ENCODE data around the gene SGTA.
A peak's percentile ranks its signal among the peaks of the same experiment; 100 is the strongest.
"Not testable (repeated sequence)": the region's sequence is repeated elsewhere in the genome, so short reads cannot be mapped to it uniquely, and the experiment has no call there.

Gene SGTA

DNA sequence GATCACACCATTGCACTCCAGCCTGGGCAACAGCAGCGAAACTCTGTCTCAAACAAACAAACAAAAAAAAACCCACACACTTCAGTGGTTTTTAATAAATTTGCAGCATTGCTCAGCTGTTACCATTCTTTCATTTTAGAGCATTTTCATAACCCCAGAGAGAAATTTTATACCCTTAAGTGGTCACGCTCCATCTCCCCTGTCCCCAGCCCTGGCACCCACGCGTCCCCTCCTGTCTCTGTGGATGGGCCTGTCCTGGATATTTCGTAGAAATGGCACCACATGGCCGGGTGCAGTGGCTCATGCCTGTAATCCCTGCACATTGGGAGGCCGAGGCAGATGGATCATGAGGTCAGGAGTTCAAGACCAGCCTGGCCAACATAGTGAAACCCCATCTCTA is 10.1 kb upstream of the SGTA start:
- DNase-seq (ENCODE audit: low read depth): no peak

DNA sequence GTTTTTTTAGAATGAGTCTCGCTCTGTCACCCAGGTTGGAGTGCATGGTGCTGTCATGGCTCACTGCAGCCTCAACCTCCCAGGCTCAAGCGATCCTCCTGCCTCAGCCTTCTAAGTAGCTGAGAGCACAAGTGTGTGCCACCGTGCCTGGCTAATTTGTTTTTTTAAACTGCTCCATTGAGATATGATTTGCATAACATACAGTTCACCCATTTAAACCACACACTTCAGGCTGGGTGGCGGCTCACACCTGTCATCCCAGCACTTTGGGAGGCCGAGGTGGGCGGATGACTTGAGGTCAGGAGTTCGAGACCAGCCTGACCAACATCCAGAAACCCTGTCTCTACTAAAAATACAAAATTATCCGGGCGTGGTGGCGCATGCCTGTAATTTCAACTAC is 9.6 kb upstream of the SGTA start:
- DNase-seq (ENCODE audit: low read depth): not testable (repeated sequence)

DNA sequence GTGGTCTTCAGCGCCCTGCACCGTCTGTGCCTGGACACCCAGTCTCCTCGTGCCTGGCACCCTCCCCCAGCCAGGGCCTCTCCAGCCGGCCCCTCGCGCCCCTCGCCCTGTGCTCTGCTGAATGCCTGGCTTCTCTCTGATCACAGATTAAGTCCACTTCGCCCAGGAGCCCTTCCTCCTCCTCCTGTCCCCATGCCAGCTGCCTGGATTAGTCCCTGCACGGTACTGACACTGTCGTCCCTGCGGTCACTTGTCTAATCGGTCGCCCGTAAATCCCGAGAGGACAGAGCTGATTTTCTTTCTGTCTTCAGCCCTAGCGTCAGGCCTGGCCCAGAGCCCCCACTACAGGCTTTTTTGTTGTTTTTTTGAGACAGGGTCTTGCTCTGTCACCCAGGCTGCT is 8.8 kb upstream of the SGTA start:
- DNase-seq (ENCODE audit: low read depth): no peak

DNA sequence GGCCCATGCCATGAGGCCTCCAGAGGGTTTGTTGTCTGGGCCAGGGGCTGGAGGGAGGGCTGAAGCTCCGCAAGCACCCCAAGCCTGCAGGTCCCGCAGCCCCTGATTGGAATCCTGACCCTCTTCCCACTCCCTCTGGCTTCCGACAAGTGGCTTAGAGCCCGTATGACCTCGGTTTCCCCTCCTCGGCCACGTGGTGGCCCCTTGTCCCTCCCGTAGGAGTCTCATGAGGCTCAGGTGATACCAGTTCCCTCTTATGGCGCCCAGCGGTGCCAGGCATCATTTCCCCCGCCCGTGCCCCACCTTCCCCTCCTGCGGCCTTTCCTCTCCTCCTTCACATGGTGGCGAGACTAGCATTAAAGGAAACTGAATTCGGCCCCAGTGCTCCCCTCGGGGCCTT is 8.4 kb upstream of the SGTA start:
- DNase-seq (ENCODE audit: low read depth): no peak

DNA sequence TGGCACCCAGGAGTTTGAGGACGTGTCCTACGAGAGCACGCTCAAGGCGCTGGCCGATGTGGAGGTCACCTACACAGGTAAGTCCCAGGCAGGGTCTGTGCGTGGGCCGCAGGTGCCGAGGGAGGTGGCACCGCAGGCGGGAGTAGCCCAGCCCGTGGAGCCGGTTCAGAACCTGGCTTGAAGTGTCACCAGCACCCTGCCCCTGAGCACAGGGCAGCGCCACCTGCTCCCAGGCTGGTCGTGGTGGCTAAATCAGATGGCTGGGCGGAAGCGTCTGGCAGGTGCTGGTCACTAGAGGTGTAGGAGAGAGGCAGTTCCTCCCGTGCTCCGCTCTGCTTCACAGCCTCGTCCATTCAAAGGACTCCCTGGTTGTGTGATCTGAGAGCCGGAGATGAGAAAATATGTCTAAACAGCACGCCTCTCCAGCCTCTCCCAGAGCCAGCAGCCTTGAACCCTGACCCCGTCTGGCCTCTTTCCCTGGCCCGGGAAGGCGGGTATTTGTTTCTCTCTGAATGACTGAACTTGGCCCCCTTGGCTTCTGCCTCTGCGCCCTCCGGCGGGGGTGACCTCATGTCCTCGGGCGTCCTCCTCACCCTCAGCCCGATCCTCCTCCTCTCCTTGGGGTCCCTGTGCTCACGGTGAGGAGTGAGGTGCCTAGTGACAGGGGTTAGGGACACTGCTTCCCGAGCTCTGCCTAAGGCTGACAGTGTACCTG is 7.6 kb upstream of the SGTA start:
- no peak for DNase-seq (ENCODE audit: low read depth)

DNA sequence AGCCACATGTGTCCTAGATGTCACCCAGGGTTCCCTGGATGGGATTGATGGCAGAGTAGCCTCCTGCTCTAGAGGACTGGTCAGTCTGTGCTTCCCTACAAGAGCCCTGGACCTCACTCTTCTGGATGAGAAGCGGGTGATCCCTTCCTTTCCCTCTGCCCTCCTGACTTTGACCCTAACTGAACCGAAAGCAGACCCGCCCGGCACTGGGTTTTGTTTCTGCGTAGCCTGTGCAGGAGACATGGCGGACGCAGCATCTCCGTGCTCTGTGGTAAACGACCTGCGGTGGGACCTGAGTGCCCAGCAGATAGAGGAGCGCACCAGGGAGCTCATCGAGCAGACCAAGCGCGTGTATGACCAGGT is 7.1 kb upstream of the SGTA start:
- DNase-seq (ENCODE audit: low read depth): no peak

DNA sequence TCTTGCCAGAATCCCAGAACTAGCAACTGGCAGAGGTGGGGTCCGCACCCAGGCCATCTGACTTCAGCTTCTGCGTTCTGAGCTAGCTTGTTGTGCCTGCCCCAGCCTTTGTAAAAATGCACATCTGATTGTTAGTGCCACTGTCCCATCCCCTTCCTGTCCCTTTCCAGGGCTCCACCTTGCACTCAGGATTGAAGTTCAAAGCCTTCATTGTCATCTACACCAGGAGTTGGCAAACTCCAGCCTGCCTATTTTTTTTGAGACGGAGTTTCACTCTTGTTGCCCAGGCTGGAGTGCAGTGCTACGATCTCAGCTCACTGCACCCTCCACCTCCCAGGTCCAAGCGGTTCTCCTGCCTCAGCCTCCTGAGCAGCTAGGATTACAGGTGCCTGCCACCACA is 5.2 kb upstream of the SGTA start:
- no peak for DNase-seq (ENCODE audit: low read depth)

DNA sequence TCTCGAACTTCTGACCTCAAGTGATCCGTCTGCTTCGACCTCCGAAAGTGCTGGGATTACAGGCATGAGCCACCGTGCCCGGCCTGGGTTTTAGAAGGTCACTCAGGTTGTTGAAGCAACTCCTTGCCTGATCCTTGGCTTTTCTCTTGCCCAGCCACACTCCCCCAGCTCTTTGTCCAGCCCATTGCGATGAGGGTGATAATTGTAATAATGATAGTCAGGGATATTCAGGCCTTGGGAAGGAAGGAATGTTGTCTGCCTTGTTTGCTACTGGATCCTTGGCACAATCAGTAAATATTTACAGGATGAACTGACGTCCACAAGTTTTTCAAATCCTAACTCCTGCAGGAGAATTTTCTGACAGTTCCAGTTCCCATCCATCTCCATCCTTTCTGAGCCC is 4.0 kb upstream of the SGTA start:
- no peak for DNase-seq (ENCODE audit: low read depth)

DNA sequence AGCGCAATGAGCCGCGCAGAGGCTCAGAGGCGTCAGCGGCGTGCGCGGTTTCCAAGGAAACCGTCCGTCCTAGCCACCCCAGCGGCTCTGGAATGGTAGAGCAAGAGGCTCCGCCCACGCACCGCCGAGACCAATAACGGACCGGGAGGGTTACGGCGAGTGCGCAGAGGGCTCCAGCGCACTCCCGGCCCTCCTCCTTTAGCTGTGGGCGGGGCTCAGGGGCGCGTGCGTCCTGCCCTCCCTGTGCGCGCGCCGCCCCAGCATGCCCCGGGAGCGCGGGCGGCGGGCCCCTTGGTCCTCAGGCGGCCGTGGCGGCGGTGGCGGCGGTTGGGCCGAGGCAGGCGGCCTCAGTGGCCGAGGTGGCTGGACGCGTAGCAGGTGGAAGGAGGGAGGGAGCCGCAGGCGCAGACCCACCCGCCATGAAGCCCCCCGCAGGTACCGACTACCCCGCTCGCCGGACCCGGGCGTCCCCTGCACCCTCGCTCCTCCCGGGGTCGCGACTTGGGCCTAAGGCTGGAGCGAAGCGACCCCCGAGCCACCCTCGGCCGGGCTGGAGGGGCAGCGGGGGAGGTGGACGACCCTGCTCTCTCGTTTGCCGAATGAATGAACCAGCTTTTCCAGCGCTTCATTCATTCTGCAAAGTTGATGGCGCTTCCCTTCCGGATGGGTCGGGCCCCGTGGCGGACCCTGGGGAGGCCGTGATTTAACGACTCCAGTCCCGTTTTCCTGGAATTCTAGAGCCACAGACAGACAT is 2.3 kb upstream of the SGTA start, which contains the start of gene THOP1:
THOP1 (plus strand) TSS at position 260 of the 754 bp plus-strand sequence; CDS start at position 420, 160 bp downstream.
- peak; percentile 100 for DNase-seq (ENCODE audit: low read depth)

DNA sequence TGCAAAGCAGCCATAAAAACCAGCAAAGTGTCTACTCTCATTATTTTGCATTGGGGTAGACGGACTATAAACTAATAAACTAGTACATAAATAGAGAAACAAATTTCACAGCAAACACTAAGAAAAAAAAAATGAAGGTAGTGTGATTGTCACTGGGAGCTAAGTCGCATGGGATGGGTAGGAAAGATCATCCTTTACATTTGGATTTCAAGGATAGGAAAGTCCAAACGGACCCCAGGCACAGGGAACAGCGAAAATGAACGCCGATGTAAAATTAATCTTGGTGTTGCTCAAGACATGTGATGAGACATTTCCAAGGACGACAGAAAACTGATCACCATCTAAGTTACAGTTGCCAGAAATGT is 690 bp upstream of the SGTA start:
- DNase-seq (ENCODE audit: low read depth): no peak

DNA sequence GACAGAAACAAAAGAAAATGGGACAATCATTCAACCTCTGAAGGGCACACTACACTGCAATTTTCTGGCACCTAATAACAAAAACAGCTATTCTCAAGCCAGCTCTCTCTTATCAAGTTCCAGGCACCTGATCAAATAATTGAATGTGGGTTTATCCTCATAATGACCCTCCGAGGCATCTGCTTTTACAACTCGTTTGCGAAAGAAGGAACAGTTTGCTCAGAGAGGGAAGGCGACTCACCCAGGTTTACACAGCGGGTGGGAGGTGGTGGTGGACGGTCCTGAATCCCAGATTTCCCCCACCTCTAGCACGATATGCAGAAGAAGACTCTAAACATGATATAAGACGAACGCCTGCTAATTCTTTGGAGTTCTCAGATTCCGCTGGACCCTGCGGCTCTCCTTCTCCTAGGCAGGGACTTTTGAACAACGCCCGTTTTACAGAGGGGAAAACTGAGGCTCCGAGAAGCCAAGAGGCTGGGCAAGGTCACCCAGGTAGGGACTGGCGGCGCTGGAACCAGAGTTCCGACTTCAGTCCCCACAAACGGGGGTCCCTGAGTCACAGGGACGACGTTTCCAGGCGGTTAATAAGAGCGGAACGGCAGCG is 641 bp downstream of the SGTA start:
- peak; percentile 40 for DNase-seq (ENCODE audit: low read depth)

DNA sequence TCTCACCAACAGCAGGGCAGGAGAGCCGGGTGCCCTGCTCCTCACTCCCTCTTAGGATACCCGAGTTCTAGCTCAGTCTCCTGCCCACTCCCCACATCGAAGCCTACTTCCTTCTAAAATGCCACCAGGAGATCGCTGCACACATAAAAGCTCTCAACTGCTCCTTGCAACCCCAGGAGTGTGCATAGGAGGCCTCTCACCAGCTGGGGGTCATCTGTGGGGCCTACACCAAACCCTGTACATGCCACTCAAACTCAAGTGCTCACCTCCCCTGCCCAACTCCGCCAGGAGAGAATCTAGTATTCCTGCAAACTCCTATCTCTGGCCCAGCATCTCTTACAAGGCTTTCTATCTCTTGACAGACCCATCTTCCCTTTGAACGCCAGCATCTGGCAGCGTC is 2.8 kb downstream of the SGTA start:
- no peak for DNase-seq (ENCODE audit: low read depth)

DNA sequence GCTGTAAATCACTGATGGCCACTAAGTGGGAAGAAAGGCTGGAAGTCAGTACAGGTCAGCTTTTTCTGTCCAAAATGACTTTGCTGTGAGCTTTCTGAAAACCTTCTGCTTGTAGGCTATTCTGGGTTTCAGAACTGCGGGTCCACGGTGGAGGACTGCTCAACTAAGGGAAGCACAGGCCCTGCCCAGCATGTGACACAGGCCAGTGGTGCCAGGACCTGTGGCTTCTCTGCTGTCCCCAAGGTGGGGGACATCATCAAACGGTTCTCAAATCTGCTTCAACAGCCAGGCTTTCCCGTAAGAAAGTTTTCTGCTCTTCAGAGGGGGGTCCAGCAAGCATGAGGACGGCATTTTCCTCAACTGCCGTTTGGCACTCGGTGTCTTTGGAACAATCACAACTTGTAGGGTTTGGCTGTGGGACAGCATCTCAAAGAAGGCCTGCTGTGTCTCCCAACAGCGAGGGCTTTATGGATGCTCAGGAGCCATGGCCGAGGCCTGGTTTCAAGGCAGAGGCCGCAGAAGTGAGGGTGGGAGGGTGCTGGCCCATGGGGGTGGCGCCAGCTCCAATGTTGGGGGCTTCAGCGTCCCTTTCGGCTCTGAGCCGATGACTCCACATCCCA is 3.8 kb downstream of the SGTA start:
- DNase-seq (ENCODE audit: low read depth): no peak

DNA sequence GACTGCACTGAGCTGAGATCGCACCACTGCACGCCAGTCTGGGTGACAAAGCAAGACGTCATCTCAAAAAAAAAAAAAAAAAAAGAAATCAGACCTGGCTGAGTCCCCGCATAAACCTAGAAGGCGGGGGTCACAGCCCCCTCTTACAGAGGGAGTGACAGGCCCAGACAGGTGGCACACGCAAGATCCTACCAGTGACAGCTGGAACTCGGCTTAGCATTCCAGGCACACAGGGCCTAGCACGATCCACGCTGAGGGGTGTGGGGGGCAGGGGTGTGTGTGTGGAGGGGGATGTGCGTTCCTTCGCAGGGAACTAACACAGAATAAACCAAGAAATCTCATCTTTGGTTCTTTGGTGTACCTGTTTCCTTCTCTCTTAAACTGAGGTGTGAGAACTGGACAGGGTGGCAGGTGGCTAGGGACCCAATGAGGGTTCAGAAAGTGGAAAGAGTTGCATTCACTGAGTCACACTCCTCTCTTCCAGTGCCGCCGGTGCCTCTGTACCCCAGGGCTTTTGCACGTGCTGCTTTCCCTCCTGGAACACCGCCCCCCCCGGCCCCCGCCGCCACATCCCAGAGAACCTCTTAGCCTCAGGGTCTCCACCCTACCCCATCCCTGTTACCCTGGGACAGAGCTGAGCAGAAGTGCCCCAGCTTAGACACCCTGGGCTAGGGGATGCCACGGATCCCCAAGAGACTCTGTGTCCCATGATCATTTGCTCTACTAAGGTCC is 5.0 kb downstream of the SGTA start:
- no peak for DNase-seq (ENCODE audit: low read depth)

DNA sequence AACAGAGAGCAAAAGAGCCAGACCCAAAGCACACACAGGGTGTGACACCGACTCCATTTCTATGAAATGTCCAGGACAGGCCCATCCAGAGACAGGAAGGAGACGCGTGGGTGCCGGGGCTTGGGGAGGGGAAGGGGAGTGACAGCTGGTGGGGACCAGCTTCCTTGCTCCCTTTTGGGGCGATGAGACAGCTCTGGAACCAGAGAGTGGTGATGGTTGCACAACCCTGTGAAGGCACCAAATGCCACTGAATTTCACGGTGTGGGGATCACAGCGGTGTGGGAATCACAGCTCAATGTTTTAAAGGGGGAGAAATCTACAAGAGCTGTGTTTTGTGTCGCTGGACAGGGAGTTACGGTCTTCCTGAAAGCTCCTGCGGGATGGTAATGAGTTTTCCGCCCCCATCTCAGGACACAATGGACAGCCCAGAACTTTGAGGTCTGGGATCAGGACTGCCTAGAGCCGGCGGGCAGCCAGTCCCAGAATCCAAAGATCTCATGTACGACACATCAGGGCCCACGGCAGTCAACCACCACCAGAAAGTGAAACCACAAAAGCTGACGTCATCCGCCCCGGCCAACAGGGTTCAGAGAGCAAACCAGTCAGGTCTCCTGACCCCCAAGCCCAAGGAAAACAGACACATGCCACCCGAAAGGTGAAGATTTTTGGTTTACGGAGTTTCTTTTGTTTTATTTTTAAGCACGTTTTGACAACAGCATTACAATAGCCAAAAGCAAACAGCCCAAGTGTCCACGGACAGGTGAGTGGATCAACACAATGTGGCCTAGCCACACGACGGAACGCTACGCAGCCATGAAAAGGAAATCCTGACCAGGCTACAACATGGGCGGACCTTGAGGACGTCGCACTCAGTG is 7.3 kb downstream of the SGTA start:
- DNase-seq (ENCODE audit: low read depth): peak; percentile 76

DNA sequence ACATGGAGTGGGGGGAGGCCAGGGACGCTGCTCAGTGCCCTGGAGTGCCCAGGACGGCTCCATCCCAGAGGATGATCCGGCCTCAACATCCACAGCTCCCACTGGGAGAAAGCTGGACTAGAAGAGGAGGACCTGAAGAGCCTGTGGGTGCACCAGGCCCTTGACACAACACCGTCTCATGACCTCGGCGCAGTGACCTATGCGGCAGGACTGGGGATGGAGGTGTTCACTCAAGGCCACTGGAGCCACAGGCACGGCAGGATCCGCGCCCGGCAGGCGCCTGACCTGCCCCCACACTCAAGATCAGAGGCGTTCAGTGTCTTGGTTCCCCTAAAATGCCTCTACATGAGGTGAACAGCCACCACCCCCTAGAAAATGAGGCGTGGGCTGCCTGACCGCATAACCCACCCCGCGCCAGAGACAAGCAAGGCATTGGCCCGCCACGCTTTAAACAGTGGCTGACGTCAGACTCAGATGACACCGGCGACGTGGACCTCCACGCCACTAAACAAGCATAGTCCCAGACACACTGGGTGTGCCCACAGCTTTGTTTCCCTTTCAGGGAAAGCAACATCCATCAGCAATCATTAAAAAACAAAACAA is 8.0 kb downstream of the SGTA start:
- no peak for DNase-seq (ENCODE audit: low read depth)

DNA sequence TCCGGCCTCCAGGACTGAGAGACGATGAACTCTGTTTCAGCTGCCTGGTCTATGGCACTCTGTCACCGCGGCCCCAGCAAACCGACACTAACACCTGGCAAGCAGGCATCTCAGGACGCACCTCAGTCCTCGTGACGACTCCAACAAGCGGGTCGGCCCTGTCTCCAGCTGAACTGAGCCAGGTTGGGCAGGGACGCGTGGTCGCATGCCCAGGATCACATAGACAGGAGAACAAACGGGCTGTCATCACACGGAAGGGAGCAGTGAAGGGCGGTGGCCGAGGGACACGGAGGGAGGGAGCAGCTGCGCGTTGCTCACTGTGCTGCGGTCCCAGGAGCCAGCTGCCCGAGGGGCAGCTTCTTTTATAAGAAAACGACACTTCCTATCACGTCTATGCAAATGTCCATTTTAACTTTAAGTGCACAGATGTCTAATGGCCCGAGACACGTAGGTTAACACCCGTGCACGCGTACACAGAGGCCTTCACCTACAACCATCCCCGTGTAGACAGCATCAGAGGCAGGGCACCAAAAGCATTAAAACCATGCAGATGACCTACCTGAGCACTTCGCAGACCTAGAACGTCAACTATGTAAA is 8.9 kb downstream of the SGTA start:
- DNase-seq (ENCODE audit: low read depth): no peak

DNA sequence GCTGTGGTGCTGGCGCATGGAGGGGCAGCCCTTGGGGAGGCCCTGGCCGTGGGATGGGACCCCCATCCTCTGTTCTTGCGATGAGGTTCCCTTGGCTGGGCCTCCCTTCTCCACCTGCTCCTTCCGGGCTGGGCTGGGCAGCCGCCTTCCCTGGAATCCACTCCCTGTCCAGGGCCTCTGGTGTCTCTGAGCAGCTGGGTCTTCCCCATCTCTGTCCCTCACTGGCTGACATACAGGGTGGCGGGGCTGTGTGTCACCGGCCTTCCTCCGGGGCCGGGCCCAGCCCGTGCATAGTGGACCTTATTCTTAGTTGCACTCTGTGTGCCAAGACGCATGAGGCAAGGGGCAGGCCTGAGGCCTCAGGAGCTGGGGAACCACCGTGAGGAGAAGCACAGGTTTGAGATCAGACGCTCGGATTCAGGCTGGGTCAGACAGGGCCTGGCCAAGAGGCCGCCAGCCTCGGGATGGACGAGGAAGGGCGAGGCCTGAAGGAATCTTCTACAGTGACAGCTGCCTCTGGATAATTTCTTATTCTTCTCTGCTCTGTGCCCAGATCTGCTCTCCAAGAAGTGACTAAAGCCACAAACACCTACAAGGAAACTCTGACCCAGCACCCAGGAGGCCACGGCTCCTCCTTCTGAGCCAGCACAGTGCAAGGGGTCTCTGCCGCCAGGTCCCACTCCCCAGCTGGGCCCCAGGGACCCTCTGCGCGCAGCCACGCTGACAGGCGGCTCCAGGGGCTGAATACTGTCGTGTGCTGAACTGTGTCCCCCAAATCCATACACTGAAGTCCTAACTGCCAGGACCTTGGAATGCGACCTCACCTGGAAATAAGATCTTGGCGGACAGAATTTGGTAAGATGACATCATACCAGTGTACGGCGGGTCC is 11.0 kb downstream of the SGTA start:
- no peak for DNase-seq (ENCODE audit: low read depth)
